Stimulated activated CD8-positive, alpha-beta memory T cell treated with anti-CD3 and anti-CD28 coated beads, Interleukin-7, amount 100 ng/mL, for 24 hours (primary cell): ENCODE measurements around the gene PROK1.
A peak's percentile ranks its signal among the peaks of the same experiment; 100 is the strongest.
"Not testable (repeated sequence)": the region's sequence is repeated elsewhere in the genome, so short reads cannot be mapped to it uniquely, and the experiment has no call there.

Source experiments
- DNase-seq: peaks from one replicate; pipeline ENCODE4 v3.0.0-alpha.2; 2020; ENCODE audit warnings: low read depth

Gene PROK1, protein sequence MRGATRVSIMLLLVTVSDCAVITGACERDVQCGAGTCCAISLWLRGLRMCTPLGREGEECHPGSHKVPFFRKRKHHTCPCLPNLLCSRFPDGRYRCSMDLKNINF

DNA sequence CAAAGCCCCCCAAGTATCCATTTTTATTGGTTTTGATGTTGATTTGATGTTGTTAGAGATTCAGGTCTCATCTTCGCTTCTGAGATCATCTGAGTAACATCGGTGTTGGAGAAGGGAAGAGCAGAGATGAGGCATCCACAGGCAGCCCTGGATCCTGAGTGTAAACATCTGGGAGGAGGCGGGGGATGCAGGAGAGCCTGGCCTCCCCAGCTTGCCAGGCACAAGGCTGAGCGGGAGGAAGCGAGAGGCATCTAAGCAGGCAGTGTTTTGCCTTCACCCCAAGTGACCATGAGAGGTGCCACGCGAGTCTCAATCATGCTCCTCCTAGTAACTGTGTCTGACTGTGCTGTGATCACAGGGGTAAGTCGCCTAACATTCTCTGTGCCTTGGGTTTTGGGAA, at the start of gene PROK1:
Gene PROK1, plus strand, starts transcription at position 221 of the 400 bp plus-strand sequence. Its CDS starts 68 bp downstream, at position 289.
- DNase-seq, result no peak

- DNase-seq, result no peak
Measured at GRCh38 chr1:110403805-110404204, 47.1 kb upstream of the PROK1 start.

DNA sequence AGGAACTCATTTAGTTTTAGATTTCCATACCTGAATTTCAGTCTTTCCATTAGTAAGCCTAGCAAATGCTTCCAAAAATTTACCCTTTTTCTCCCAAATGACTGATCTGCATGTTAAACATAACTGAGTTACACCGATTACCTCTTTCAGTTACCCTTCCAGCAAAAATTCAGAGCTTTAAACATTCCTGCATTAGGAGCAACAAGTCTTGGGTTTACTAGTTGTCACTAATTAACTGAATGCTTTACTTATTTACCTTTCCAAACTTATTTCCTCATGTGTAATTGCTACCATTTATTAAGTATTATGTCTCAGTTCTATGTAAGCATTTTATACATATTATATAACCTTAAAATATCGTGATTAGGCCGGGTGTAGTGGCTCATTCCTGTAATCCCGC, 46.5 kb upstream of the PROK1 start:
- no peak for DNase-seq

DNA sequence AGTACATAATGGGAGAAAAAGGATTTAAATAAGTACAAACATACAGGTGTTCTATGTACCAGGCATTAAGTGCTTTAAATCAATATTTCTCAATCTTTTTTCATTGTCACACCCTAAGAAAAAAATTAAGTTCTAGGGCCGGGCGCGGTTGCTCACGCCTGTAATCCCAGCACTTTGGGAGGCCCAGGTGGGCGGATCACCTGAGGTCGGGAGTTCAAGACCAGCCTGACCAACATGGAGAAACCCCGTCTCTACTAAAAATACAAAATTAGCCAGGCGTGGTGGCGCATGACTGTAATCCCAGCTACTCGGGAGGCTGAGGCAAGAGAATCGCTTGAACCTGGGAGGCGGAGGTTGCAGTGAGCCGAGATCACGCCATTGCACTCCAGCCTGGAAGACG, 44.5 kb upstream of the PROK1 start:
- DNase-seq, result not testable (repeated sequence)

GRCh38 chr1:110407260-110408210, 43.4 kb upstream of the PROK1 start, which contains the start of gene LAMTOR5:
LAMTOR5 (minus strand) TSS chr1:110407694; CDS start chr1:110407620, 74 bp downstream.
- peak; percentile 80 for DNase-seq

DNA sequence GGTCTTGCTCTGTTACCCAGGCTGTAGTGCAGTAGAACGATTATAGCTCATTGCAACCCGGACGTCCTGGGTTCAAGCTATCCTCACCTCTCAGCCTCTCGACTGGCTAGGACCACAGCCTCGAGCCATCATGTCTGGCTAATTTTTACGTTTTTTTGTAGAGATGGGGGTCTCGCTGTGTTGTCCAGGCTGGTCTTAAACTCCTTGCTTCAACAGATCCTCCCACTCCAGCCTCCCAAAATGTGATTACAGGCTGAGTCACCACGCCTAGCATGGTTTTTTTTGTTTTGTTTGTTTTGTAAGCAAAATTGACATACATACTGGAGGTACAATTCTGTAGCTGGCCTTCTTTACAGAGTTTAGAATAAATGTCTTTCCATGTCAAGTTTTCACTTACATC, 42.5 kb upstream of the PROK1 start:
- no peak for DNase-seq

GRCh38 chr1:110409316-110409715, 41.6 kb upstream of the PROK1 start:
- DNase-seq, result no peak

GRCh38 chr1:110411173-110411735, 39.7 kb upstream of the PROK1 start:
- DNase-seq, result no peak

- peak; percentile 41 for DNase-seq
Measured at GRCh38 chr1:110412576-110412975, 38.4 kb upstream of the PROK1 start.

- DNase-seq, result not testable (repeated sequence)
Measured at GRCh38 chr1:110413045-110413444, 37.9 kb upstream of the PROK1 start.

- no peak for DNase-seq
Measured at GRCh38 chr1:110418729-110419128, 32.2 kb upstream of the PROK1 start.

- DNase-seq, result no peak
Measured at GRCh38 chr1:110420023-110420662, 30.8 kb upstream of the PROK1 start.

- no peak for DNase-seq
Measured at GRCh38 chr1:110420874-110421793, 29.8 kb upstream of the PROK1 start.

DNA sequence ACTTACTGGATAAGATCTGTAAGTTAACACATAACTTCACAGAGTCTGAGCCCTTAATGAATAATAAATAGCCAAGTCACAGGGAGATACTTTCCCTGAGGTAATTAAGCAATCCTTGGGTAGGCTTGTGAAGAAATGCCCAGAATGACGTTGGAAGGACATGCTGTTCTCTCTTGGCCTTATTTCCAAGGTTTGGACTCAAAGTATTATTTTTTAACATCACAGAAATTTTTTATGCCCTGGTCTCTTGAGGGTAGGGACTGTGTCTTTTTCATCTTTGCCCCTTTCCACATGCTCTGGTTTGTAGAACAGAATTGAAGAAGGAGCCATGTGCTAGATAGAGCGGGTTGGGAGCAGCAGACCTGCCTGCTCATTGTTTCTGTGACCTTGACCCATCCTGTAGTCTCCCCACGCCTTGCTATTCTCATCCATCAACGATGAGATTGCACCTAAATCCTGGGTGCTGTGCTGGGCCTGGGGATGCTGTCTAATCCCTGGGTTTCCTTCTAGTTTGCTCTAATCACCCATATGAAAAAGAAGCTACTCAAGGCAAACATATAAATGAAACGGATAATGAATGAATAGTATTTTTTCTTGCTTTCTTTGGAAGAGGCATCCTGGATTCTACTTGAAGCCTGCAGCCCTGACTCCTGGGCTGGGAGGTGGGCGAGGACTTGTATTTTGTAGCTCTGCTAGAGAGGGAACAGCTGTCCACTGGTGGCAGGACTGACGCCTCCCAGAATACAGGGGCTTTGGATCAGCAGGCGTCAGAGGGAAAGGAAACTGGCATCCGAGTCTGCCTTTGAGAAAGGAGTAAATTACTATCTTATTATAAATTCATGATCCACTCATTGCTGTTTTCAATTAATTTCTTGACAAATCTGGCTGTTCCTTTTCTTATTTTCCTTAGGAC, 26.0 kb upstream of the PROK1 start:
- no peak for DNase-seq

- DNase-seq, result no peak
Measured at GRCh38 chr1:110425612-110426152, 25.3 kb upstream of the PROK1 start.

DNA sequence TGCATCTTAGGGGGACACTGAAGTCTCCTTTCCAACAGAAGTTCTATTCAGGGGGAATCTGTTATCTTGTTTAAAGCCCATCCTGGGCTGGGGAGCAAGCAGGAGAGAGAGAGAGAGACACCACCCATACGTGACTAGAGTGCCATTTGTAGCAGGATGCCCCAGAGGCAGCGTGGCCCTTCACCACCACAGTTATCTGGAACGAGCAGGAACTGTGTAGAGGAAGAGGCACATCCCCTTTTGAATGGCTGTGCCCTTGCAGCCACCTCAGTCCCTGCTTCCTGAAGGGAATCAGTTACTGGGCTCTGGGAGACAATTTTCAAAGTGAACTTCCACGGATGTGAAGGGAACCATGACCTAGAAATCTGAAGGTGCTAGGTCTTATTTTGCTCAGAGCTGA, 24.1 kb upstream of the PROK1 start:
- DNase-seq, result no peak

DNA sequence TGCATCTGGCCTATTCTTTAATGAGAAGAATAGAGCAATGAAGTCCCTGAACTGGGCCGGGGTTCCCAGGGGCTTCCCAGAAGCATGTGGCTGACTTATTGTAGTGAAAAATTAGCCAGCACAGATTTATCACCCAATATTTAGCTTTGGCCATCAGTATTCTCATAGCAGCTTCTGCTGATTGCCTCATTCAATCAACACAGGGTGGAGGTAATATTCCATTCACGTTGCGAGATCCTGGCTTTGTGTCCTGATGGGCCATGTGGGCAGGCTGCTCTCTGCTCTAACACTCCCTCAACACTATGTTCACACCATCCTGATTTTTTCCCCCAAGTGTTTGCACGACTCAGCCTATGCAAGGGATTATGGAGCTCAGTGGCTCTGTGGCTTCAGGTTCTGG, 22.0 kb upstream of the PROK1 start:
- no peak for DNase-seq

DNA sequence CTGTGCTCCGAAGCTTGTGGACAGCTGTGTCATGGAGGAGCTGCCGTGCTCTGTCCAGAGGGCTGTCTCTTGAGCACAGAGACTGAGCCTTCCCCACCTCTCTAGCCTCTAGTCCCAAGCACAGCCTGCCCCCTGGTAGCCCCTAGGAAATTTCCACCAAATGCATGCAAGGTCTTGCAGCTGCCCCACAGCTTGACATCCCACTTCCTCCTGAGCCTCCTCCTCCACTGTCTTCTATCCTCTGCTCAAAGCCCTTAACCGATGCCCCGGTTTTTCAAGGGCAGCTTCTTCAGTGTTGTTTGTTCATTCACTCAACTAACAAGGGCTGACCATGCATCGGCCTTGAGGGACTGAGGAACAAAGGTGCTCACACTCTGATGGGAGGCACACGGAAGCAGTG, 20.6 kb upstream of the PROK1 start:
- no peak for DNase-seq

DNA sequence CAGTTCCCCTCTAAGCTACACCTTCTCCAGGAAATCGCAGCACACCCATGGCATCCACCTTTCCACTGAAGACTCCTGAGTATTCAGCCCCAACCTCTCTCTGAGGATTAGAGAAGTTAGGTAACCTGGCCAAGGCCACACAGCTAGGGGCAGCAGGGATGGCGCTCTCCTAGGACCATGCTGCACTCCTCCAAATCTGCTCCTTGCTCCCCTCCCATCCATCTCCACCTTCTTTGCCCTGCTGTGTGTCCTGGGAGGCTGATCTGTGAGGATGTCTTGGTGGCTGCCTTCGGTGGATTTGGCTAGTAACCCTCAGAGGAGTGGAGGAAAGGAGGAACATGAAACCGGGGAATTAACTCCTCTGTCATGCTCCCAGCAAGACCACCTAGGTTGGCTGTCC, 20.0 kb upstream of the PROK1 start:
- no peak for DNase-seq

DNA sequence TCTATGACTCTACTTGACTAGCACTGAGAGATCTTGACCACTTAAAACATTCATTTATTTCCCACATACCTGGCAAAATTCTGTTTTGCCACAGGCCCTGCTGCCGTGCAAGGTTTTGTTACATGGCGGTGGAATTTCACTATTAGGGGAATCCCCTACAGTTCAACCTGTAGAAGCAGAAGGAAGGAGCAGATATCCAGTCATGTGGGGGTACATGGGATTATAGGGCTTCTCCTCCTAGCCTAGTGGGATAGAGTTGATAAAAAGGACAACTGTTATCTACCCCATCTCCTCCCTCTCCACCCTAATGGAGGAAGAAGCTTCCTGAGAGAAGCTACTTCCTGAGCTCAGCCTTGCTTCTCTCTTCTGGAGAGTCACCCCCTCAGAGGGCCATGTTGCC, 17.7 kb upstream of the PROK1 start:
- DNase-seq, result no peak
